Activated naive CD4-positive, alpha-beta T cell treated with anti-CD3 and anti-CD28 coated beads for 36 hours (primary cell): ENCODE data around the gene CYCS. TPM values are rescaled to one million over a fixed set of nuclear protein-coding genes. Genes with fewer than 3 reads are reported as not detected.
"Not testable (repeated sequence)": the region's sequence is repeated elsewhere in the genome, so short reads cannot be mapped to it uniquely, and the experiment has no call there.

Experiments used
- CTCF ChIA-PET: fragments of 350-600 bp; sonication (Branson Sonifier 250); formaldehyde crosslinking; loops from one replicate; lab custom pipeline; 2021; ENCODE audit warnings: antibody characterized with exemption; lab: Charles Lee
- DNase-seq: peaks from one replicate; pipeline ENCODE4 v3.0.0-alpha.2; 2020
- H3K27ac Mint-ChIP-seq: one replicate; pipeline ENCODE4 v1.8.0; 2021; ENCODE audit warnings: mild to moderate bottlenecking, mixed read lengths
- H3K27me3 Mint-ChIP-seq: one replicate; pipeline ENCODE4 v1.8.0; 2021; ENCODE audit warnings: low read depth, mixed read lengths
- H3K36me3 Mint-ChIP-seq: one replicate; pipeline ENCODE4 v1.8.0; 2021; ENCODE audit warnings: low read depth, mixed read lengths
- H3K4me1 Mint-ChIP-seq: one replicate; pipeline ENCODE4 v1.8.0; 2021; ENCODE audit warnings: low read depth, mixed read lengths
- H3K4me3 Mint-ChIP-seq: one replicate; pipeline ENCODE4 v1.8.0; 2021; ENCODE audit warnings: mild to moderate bottlenecking, moderate library complexity, mixed read lengths
- H3K9me3 Mint-ChIP-seq: one replicate; pipeline ENCODE4 v1.8.0; 2021; ENCODE audit warnings: mixed read lengths
- intact Hi-C: fragments of 100-400 bp; cut with micrococcal nuclease; formaldehyde crosslinking; loops from one replicate; pipeline ENCODE4 v1.15.1; 2023
- total RNA-seq, 2 experiments: library from RNA; stranded (reverse); gene quantifications; one replicate each; pipeline ENCODE4 v1.2.3, GENCODE V29; 2021

CYCS gene
- total RNA-seq, 2 experiments from 2014 or later: 213 to 224 TPM

GRCh38 chr7:25117226-25118047 is 7.6 kb downstream of the CYCS start:
- no peaks in the 10 kb centered on the region for H3K27me3 Mint-ChIP-seq
- CTCF ChIA-PET: interaction anchor here (0.7 to 1.3 kb wide), 4 partner anchors 9 to 305 kb away, joined by 3 to 4 read pairs (median 4); no protein-coding TSS in a partner anchor
- no peaks in the 10 kb centered on the region for H3K9me3 Mint-ChIP-seq
- H3K4me1 Mint-ChIP-seq: peaks cover 50% of the 10 kb centered on the region
- H3K4me3 Mint-ChIP-seq: no peak overlapping the region
- DNase-seq: no peak
- H3K36me3 Mint-ChIP-seq: peaks cover 30% of the 10 kb centered on the region
- intact Hi-C loops: loop anchor here (1.0 to 2.0 kb wide), 3 partner anchors 8 to 1523 kb away; partner anchors contain the start of gene CYCS
- peak overlapping the region; percentile 5 for H3K27ac Mint-ChIP-seq

GRCh38 chr7:25116621-25117020 is 8.4 kb downstream of the CYCS start:
- no peaks in the 10 kb centered on the region for H3K27me3 Mint-ChIP-seq
- H3K27ac Mint-ChIP-seq: no peak overlapping the region
- peaks cover 43% of the 10 kb centered on the region for H3K4me1 Mint-ChIP-seq
- H3K36me3 Mint-ChIP-seq: peaks cover 24% of the 10 kb centered on the region
- intact Hi-C loops: loop anchor here (1.0 to 2.0 kb wide), 3 partner anchors 9 to 1522 kb away; partner anchors contain the start of gene CYCS
- no peak for DNase-seq
- no peaks in the 10 kb centered on the region for H3K9me3 Mint-ChIP-seq
- CTCF ChIA-PET: interaction anchor here (0.7 to 1.3 kb wide), 4 partner anchors 9 to 304 kb away, joined by 3 to 4 read pairs (median 4); no protein-coding TSS in a partner anchor
- H3K4me3 Mint-ChIP-seq: no peak overlapping the region

- intact Hi-C loops, H3K27ac Mint-ChIP-seq: not testable (repeated sequence)
These were observed 14.5 kb downstream of the CYCS start for GRCh38 chr7:25110514-25110913.

GRCh38 chr7:25109276-25109675 is 15.8 kb downstream of the CYCS start:
- intact Hi-C loops: no loop called here
- no peak for DNase-seq
- Mint-ChIP-seq H3K9me3 (no peaks in the 10 kb centered on the region), H3K4me3 (no peak overlapping the region), H3K27ac (no peak overlapping the region), H3K27me3 (no peaks in the 10 kb centered on the region), H3K36me3 (peaks cover 4% of the 10 kb centered on the region), H3K4me1 (peaks cover 6% of the 10 kb centered on the region)
- CTCF ChIA-PET: interaction anchor here (0.6 to 1.3 kb wide), 3 partner anchors 11 to 297 kb away, joined by 4 read pairs; no protein-coding TSS in a partner anchor

More at GRCh38 chr7:25110514-25110913, 14.5 kb downstream of the CYCS start:
- H3K4me3 Mint-ChIP-seq, H3K36me3 Mint-ChIP-seq, H3K4me1 Mint-ChIP-seq, DNase-seq, H3K9me3 Mint-ChIP-seq, H3K27me3 Mint-ChIP-seq: not testable (repeated sequence)
- CTCF ChIA-PET: interaction anchor here (2.2 kb wide), 1 partner anchor 12 kb away, joined by 11 read pairs; no protein-coding TSS in a partner anchor

- intact Hi-C loops: no loop called here
- H3K36me3 Mint-ChIP-seq: no peaks in the 10 kb centered on the region
- peaks cover 4% of the 10 kb centered on the region for H3K4me1 Mint-ChIP-seq
- no peak overlapping the region for H3K27ac Mint-ChIP-seq
- no peak for DNase-seq
- H3K9me3 Mint-ChIP-seq: no peaks in the 10 kb centered on the region
- CTCF ChIA-PET: interaction anchor here (2.6 kb wide), 1 partner anchor 8 kb away, joined by 11 read pairs; no protein-coding TSS in a partner anchor
- no peak overlapping the region for H3K4me3 Mint-ChIP-seq
- H3K27me3 Mint-ChIP-seq: no peaks in the 10 kb centered on the region
These were observed 19.1 kb downstream of the CYCS start for GRCh38 chr7:25105911-25106310.

GRCh38 chr7:25103773-25104172 is 21.3 kb downstream of the CYCS start:
- H3K36me3 Mint-ChIP-seq: no peaks in the 10 kb centered on the region
- no peaks in the 10 kb centered on the region for H3K9me3 Mint-ChIP-seq
- H3K4me1 Mint-ChIP-seq: no peaks in the 10 kb centered on the region
- no peak overlapping the region for H3K27ac Mint-ChIP-seq
- no peak for DNase-seq
- intact Hi-C loops: no loop called here
- H3K27me3 Mint-ChIP-seq: no peaks in the 10 kb centered on the region
- no peak overlapping the region for H3K4me3 Mint-ChIP-seq
- CTCF ChIA-PET: interaction anchor here (1.7 kb wide), 1 partner anchor 291 kb away, joined by 6 read pairs; no protein-coding TSS in a partner anchor

- DNase-seq: no peak
- H3K36me3 Mint-ChIP-seq: no peaks in the 10 kb centered on the region
- no peaks in the 10 kb centered on the region for H3K9me3 Mint-ChIP-seq
- intact Hi-C loops: no loop called here
- H3K4me1 Mint-ChIP-seq: no peaks in the 10 kb centered on the region
- no peak overlapping the region for H3K27ac Mint-ChIP-seq
- H3K4me3 Mint-ChIP-seq: no peak overlapping the region
- CTCF ChIA-PET: interaction anchor here (0.5 to 10.5 kb wide), 9 partner anchors 8 to 301 kb away, joined by 3 to 191 read pairs (median 4); no protein-coding TSS in a partner anchor
- no peaks in the 10 kb centered on the region for H3K27me3 Mint-ChIP-seq
These were observed 23.2 kb downstream of the CYCS start for GRCh38 chr7:25101817-25102216.

- CTCF ChIA-PET: interaction anchor here (0.5 to 10.5 kb wide), 40 partner anchors 9 to 1420 kb away, joined by 3 to 191 read pairs (median 4); no protein-coding TSS in a partner anchor
- Mint-ChIP-seq H3K4me1 (peaks cover 7% of the 10 kb centered on the region), H3K27ac (no peak overlapping the region), H3K36me3 (no peaks in the 10 kb centered on the region), H3K4me3 (no peak overlapping the region), H3K9me3 (no peaks in the 10 kb centered on the region), H3K27me3 (no peaks in the 10 kb centered on the region)
- intact Hi-C loops: loop anchor here (5.0 to 10.0 kb wide), 2 partner anchors 374 to 431 kb away; no protein-coding TSS in a partner anchor
- DNase-seq: peak; percentile 76
These were observed 26.7 kb downstream of the CYCS start for GRCh38 chr7:25098096-25099046.

GRCh38 chr7:25095516-25096345 is 29.3 kb downstream of the CYCS start:
- intact Hi-C loops: loop anchor here (2.0 to 10.0 kb wide), 3 partner anchors 371 to 519 kb away; no protein-coding TSS in a partner anchor
- H3K27ac Mint-ChIP-seq: no peak overlapping the region
- no peak for DNase-seq
- H3K4me3 Mint-ChIP-seq: no peak overlapping the region
- no peaks in the 10 kb centered on the region for H3K36me3 Mint-ChIP-seq
- peaks cover 8% of the 10 kb centered on the region for H3K4me1 Mint-ChIP-seq
- H3K27me3 Mint-ChIP-seq: peaks cover 2% of the 10 kb centered on the region
- H3K9me3 Mint-ChIP-seq: no peaks in the 10 kb centered on the region
- CTCF ChIA-PET: interaction anchor here (0.6 to 10.5 kb wide), 9 partner anchors 18 to 520 kb away, joined by 3 to 191 read pairs (median 6); no protein-coding TSS in a partner anchor

GRCh38 chr7:25093268-25093826 is 31.7 kb downstream of the CYCS start:
- no peak overlapping the region for H3K4me3 Mint-ChIP-seq
- no peak overlapping the region for H3K27ac Mint-ChIP-seq
- DNase-seq: peak; percentile 90
- peaks cover 2% of the 10 kb centered on the region for H3K27me3 Mint-ChIP-seq
- no peaks in the 10 kb centered on the region for H3K36me3 Mint-ChIP-seq
- H3K9me3 Mint-ChIP-seq: no peaks in the 10 kb centered on the region
- CTCF ChIA-PET: interaction anchor here (0.6 to 10.5 kb wide), 40 partner anchors 9 to 1533 kb away, joined by 3 to 191 read pairs (median 4); partner anchors contain the start of gene CYCS
- H3K4me1 Mint-ChIP-seq: peaks cover 8% of the 10 kb centered on the region
- intact Hi-C loops: loop anchor here (1.0 to 10.0 kb wide), 9 partner anchors 23 to 1231 kb away; partner anchors contain the start of gene OSBPL3
